HCT116 (cell line): ENCODE measurements around the gene SNED1. TPM values are rescaled to one million over a fixed set of nuclear protein-coding genes. Genes with fewer than 3 reads are reported as not detected.

Experiments
- ATAC-seq: fragments of 200-7000 bp; cut with Tn5 transposase; 2 replicates; pipeline ENCODE4 v1.9.1; 2020; ENCODE audit warnings: mild to moderate bottlenecking, moderate library complexity
- BruUV-seq: library from RNA; stranded (reverse); fragments of 400-500 nt; replicated peaks from 2 replicates; lab custom pipeline; 2021; lab: Mats Ljungman, UMichigan
- CTCF ChIA-PET: fragments of 300-600 bp; sonication (Branson Sonifier 250); formaldehyde crosslinking; loops from one replicate; lab custom pipeline; 2021; ENCODE audit warnings: antibody characterized with exemption; lab: Charles Lee
- POLR2A ChIA-PET: fragments of 300-600, 350-600 bp; sonication (Branson Sonifier 250); formaldehyde crosslinking; loops from one replicate; lab custom pipeline; 2021; ENCODE audit warnings: antibody characterized with exemption; lab: Charles Lee
- RAD21 ChIA-PET, 2 experiments: fragments of 300-600 bp; sonication (Branson Sonifier 250); formaldehyde crosslinking; loops; one replicate each; lab custom pipeline; 2023; ENCODE audit warnings: low total read pairs in 2 of 2; ENCODE audit not compliant: uncharacterized antibody in 2 of 2, unreplicated experiment in 2 of 2, low non-redundant PET in 1 of 2; lab: Charles Lee
- DNase-seq: peaks from one replicate; pipeline ENCODE4 v3.0.0-alpha.2; 2010; ENCODE audit warnings: low read depth, low spot score
- H2AFZ ChIP-seq: fragments of 200-600 bp; shearing (Covaris generic), sonication (generic); 2 replicates; pipeline ENCODE4 v1.6.1; 2017; ENCODE audit warnings: low read depth, mixed run types, mixed read lengths, antibody characterized with exemption, low read length; ENCODE audit not compliant: poor library complexity, severe bottlenecking
- H3K27ac ChIP-seq: 2 replicates; pipeline ENCODE4 v1.5.1; 2012; ENCODE audit warnings: low read depth, low read length
- H3K27me3 ChIP-seq: fragments of 200-600 bp; sonication (generic); 2 replicates; pipeline ENCODE4 v1.6.1; 2016; ENCODE audit warnings: mixed run types, low read length, mixed read lengths; ENCODE audit not compliant: insufficient read depth
- H3K36me3 ChIP-seq, 2 experiments: fragments of 200-500 bp in 1 of 2; fragments of 200-600 bp in 1 of 2; sonication (Bioruptor generic) in 1 of 2; sonication (generic) in 1 of 2; 2 replicates each; pipeline versions ENCODE4 v1.5.1 to v1.6.1; 2014 to 2016; ENCODE audit warnings: low read length in 2 of 2, inconsistent platforms in 1 of 2, mixed read lengths in 1 of 2, mixed run types in 1 of 2; ENCODE audit not compliant: insufficient read depth in 2 of 2, control insufficient read depth in 1 of 2
- H3K4me1 ChIP-seq, 2 experiments: fragments of 200-600 bp in 1 of 2; sonication (generic) in 1 of 2; 2 replicates each; pipeline versions ENCODE4 v1.5.1 to v1.6.1; 2012 to 2017; ENCODE audit warnings: low read length in 2 of 2, inconsistent platforms in 1 of 2, mild to moderate bottlenecking in 1 of 2, mixed read lengths in 1 of 2, mixed run types in 1 of 2, moderate library complexity in 1 of 2; ENCODE audit not compliant: insufficient read depth in 2 of 2, control insufficient read depth in 1 of 2
- H3K4me2 ChIP-seq: fragments of 200-600 bp; sonication (generic); 2 replicates; pipeline ENCODE4 v1.6.1; 2017; ENCODE audit warnings: mixed run types, low read length, mixed read lengths
- H3K4me3 ChIP-seq, 2 experiments: fragments of 200-600 bp in 1 of 2; sonication (generic) in 1 of 2; replicated peaks in 1 of 2; 2 replicates each; pipeline ENCODE4 v1.5.1; 2011 to 2016; ENCODE audit warnings: low read length in 2 of 2, control low read depth in 1 of 2, low read depth in 1 of 2, mild to moderate bottlenecking in 1 of 2, mixed read lengths in 1 of 2, mixed run types in 1 of 2
- H3K79me2 ChIP-seq: fragments of 200-600 bp; sonication (generic); 2 replicates; pipeline ENCODE4 v1.6.1; 2017; ENCODE audit warnings: mild to moderate bottlenecking, mixed run types, low read length, moderate library complexity, mixed read lengths; ENCODE audit not compliant: insufficient read depth
- H3K9ac ChIP-seq: fragments of 200-600 bp; sonication (generic); 2 replicates; pipeline ENCODE4 v1.6.1; 2016; ENCODE audit warnings: low read length, mixed read lengths
- H3K9me2 ChIP-seq: fragments of 200-600 bp; sonication (generic), shearing (Covaris generic); 2 replicates; pipeline ENCODE4 v1.6.1; 2017; ENCODE audit warnings: mixed run types, mild to moderate bottlenecking, moderate library complexity; ENCODE audit not compliant: insufficient read depth
- H3K9me3 ChIP-seq, 2 experiments: fragments of 200-500 bp in 1 of 2; fragments of 200-600 bp in 1 of 2; sonication (Bioruptor generic) in 1 of 2; sonication (generic) in 1 of 2; 2 replicates each; pipeline ENCODE4 v1.6.1; 2014 to 2017; ENCODE audit warnings: low read length in 2 of 2, mixed read lengths in 2 of 2, inconsistent platforms in 1 of 2, low read depth in 1 of 2, mild to moderate bottlenecking in 1 of 2, mixed run types in 1 of 2, moderate library complexity in 1 of 2; ENCODE audit not compliant: control insufficient read depth in 1 of 2, insufficient read depth in 1 of 2
- H4K20me1 ChIP-seq: fragments of 200-600 bp; sonication (generic), shearing (Covaris generic); 2 replicates; pipeline ENCODE4 v1.6.1; 2017; ENCODE audit warnings: mixed run types, mild to moderate bottlenecking, moderate library complexity; ENCODE audit not compliant: insufficient read depth
- EZH2phosphoT487 ChIP-seq: fragments of 200-600 bp; IDR thresholded peaks from 2 replicates; pipeline ENCODE4 v1.6.1; 2018; ENCODE audit warnings: antibody characterized with exemption, borderline replicate concordance
- FOSL1 ChIP-seq: IDR thresholded peaks from 2 replicates; pipeline ENCODE4 v1.6.1; 2012; ENCODE audit warnings: low read depth
- JUND ChIP-seq: IDR thresholded peaks from 2 replicates; pipeline ENCODE4 v1.6.1; 2012
- MAX ChIP-seq: IDR thresholded peaks from 2 replicates; pipeline ENCODE4 v1.6.1; 2012
- RAD21 ChIP-seq: IDR thresholded peaks from 2 replicates; pipeline ENCODE4 v1.6.1; 2012; ENCODE audit warnings: low read depth, mild to moderate bottlenecking
- REST ChIP-seq: IDR thresholded peaks from 2 replicates; pipeline ENCODE4 v1.6.1; 2012; ENCODE audit warnings: low read depth
- SP1 ChIP-seq: IDR thresholded peaks from 2 replicates; pipeline ENCODE4 v1.6.1; 2012; ENCODE audit warnings: low read depth
- SRF ChIP-seq: IDR thresholded peaks from 2 replicates; pipeline ENCODE4 v1.6.1; 2012; ENCODE audit warnings: low read depth
- TCF7L2 ChIP-seq: IDR thresholded peaks from 2 replicates; pipeline ENCODE4 v1.7.0; 2011; ENCODE audit warnings: borderline replicate concordance, inconsistent platforms; ENCODE audit not compliant: insufficient read depth, insufficient read length; ENCODE audit errors: extremely low read depth
- YY1 ChIP-seq: IDR thresholded peaks from 2 replicates; pipeline ENCODE4 v1.6.1; 2011; ENCODE audit warnings: low read length, low read depth, moderate library complexity, mild to moderate bottlenecking; ENCODE audit not compliant: insufficient replicate concordance; ENCODE audit errors: extremely low read depth
- ZFX ChIP-seq: fragments of 450-650 bp; IDR thresholded peaks from 2 replicates; pipeline ENCODE4 v1.6.1; 2017
- ZNF274 ChIP-seq: fragments of 200-500 bp; sonication (Bioruptor generic); IDR thresholded peaks from 2 replicates; pipeline ENCODE4 v1.6.1; 2014; ENCODE audit warnings: mild to moderate bottlenecking, low read depth, low read length, inconsistent platforms
- intact Hi-C: fragments of 100-400 bp; cut with micrococcal nuclease; formaldehyde crosslinking; loops from 2 replicates; pipeline ENCODE4 v1.10.0; 2022
- total RNA-seq: library from RNA; stranded (reverse); gene quantifications from one replicate; pipeline ENCODE4 v1.2.1, GENCODE V29; 2021; ENCODE audit not compliant: unreplicated experiment
- TF ChIP-seq, protein P1 (sequence below): IDR thresholded peaks from 2 replicates; pipeline ENCODE4 v1.6.1; 2012
- TF ChIP-seq, protein P2 (sequence below): IDR thresholded peaks from 2 replicates; pipeline ENCODE4 v1.6.1; 2011; ENCODE audit warnings: mild to moderate bottlenecking, low read length, moderate library complexity; ENCODE audit not compliant: insufficient replicate concordance; ENCODE audit errors: extremely low read depth

Gene SNED1
- total RNA-seq, 1 experiment from 2014 or later: 9.6 TPM

DNA sequence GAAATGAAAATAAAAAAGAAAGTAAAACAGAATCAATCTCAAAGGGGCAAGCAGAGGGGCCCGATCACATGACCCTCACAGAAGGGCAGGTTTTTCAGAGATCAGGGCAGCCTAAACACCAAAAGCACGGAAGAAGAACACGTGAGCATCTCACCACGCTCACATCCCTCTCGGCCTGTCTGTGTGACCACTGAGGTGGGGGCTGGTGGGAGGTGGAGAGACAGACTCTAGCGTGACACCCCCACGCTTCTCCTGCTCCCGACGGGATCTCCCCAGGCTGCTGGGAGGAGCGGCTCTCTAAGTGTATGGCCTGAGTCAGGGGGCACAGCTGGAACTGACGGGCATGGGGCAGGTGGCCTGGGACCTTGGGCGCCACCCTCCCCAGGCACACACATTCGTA, 127.2 kb downstream of the SNED1 start:
- no peak for DNase-seq
- TF ChIP-seq RAD21 (no peak), ZNF274 (no peak), JUND (no peak), SRF (no peak), MAX (no peak), ZFX (no peak), FOSL1 (no peak), SP1 (no peak), TCF7L2 (no peak), REST (no peak), YY1 (no peak), EZH2phosphoT487 (no peak)
- TF ChIP-seq, protein P1, sequence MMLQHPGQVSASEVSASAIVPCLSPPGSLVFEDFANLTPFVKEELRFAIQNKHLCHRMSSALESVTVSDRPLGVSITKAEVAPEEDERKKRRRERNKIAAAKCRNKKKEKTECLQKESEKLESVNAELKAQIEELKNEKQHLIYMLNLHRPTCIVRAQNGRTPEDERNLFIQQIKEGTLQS: no peak
- TF ChIP-seq, protein P2, sequence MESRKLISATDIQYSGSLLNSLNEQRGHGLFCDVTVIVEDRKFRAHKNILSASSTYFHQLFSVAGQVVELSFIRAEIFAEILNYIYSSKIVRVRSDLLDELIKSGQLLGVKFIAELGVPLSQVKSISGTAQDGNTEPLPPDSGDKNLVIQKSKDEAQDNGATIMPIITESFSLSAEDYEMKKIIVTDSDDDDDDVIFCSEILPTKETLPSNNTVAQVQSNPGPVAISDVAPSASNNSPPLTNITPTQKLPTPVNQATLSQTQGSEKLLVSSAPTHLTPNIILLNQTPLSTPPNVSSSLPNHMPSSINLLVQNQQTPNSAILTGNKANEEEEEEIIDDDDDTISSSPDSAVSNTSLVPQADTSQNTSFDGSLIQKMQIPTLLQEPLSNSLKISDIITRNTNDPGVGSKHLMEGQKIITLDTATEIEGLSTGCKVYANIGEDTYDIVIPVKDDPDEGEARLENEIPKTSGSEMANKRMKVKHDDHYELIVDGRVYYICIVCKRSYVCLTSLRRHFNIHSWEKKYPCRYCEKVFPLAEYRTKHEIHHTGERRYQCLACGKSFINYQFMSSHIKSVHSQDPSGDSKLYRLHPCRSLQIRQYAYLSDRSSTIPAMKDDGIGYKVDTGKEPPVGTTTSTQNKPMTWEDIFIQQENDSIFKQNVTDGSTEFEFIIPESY: no peak
- Histone ChIP-seq H4K20me1 (no peaks in the 10 kb centered on the region), H3K27ac (no peak overlapping the region), H3K27me3 (no peaks in the 10 kb centered on the region), H3K36me3 (peaks cover 0 to 2% of the 10 kb centered on the region in 2 experiments; a peak in 1 of 4 replicates), H3K9me2 (no peaks in the 10 kb centered on the region), H2AFZ (no peak overlapping the region), H3K4me1 (peaks cover 0 to 6% of the 10 kb centered on the region in 2 experiments; a peak in 1 of 4 replicates), H3K9me3 (no peaks in the 10 kb centered on the region), H3K4me3 (no peak overlapping the region), H3K9ac (no peak overlapping the region), H3K4me2 (no peak overlapping the region), H3K79me2 (no peaks in the 10 kb centered on the region)
- RAD21 ChIA-PET: interaction anchor here in 1 of 2 experiments (0.7 kb wide), 1 partner anchor 22 kb away, joined by 3 read pairs; no protein-coding TSS in a partner anchor
- POLR2A ChIA-PET: no interaction called here
- ATAC-seq: no peak
- CTCF ChIA-PET: no interaction called here
- intact Hi-C loops: no loop called here
- no TSS peak for BruUV-seq
